ENCODE results near the gene FBXL15.

DNA sequence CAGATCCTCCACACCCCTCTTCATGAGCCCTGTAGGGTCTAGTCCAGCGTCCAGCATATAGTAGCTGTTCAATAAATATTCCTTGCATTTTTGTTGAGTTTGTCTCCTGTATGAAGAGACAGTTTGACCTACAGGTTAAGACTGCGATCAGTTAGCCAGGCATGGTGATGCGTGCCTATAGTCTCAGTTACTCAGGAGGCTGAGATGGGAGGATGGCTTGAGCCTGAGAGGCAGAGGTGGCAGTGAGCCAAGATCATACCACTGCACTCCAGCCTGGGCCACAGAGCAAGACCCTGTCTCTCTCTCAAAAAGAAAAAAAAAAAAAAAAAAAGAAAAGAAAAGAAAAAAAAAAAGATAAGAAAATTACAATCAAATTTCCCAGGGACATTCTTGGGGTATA is 16.9 kb downstream of the FBXL15 start:
- TF ChIP-seq, protein P1, sequence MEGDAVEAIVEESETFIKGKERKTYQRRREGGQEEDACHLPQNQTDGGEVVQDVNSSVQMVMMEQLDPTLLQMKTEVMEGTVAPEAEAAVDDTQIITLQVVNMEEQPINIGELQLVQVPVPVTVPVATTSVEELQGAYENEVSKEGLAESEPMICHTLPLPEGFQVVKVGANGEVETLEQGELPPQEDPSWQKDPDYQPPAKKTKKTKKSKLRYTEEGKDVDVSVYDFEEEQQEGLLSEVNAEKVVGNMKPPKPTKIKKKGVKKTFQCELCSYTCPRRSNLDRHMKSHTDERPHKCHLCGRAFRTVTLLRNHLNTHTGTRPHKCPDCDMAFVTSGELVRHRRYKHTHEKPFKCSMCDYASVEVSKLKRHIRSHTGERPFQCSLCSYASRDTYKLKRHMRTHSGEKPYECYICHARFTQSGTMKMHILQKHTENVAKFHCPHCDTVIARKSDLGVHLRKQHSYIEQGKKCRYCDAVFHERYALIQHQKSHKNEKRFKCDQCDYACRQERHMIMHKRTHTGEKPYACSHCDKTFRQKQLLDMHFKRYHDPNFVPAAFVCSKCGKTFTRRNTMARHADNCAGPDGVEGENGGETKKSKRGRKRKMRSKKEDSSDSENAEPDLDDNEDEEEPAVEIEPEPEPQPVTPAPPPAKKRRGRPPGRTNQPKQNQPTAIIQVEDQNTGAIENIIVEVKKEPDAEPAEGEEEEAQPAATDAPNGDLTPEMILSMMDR (CRISPR knock-in tag; IDR thresholded peaks at IDR 0.05): no peak
- TF ChIP-seq POLR2AphosphoS5 (IDR thresholded peaks at IDR 0.05; ENCODE audit: low read depth, low read length): no peak
- TF ChIP-seq SOX6 (IDR thresholded peaks at IDR 0.05): no peak
- no peak for TF ChIP-seq SOX6 (CRISPR knock-in tag; IDR thresholded peaks at IDR 0.05)
- TF ChIP-seq ZNF558 (CRISPR knock-in tag; IDR thresholded peaks at IDR 0.05; ENCODE audit: borderline replicate concordance): no peak
- TF ChIP-seq BORCS8-MEF2B (CRISPR knock-in tag; IDR thresholded peaks at IDR 0.05): no peak

Data from HepG2 (cell line).